K562 (cell line): ENCODE results near the gene CACNA1C. TPM values are rescaled to one million over a fixed set of nuclear protein-coding genes. Genes with fewer than 3 reads are reported as not detected.

Experiments
- ATAC-seq: fragments of 200-7000 bp; cut with Tn5 transposase; 3 replicates; pipeline ENCODE4 v1.9.1; 2020; ENCODE audit warnings: moderate library complexity
- BruUV-seq: library from RNA; stranded (reverse); fragments of 400-500 nt; replicated peaks from 2 replicates; lab custom pipeline; 2021; lab: Mats Ljungman, UMichigan
- CTCF ChIA-PET: fragments of 300-600 bp; formaldehyde crosslinking; extraction: SDS; loops from one replicate; lab custom pipeline; 2021; ENCODE audit warnings: low intra/inter-chr PET ratio; lab: Yijun Ruan, JAX
- POLR2A ChIA-PET: fragments of 300-600, 350-650 bp; sonication (Branson Sonifier 250); formaldehyde crosslinking; extraction: SDS; loops from one replicate; lab custom pipeline; 2021; ENCODE audit warnings: antibody characterized with exemption, inconsistent platforms; lab: Yijun Ruan, JAX
- DNase-seq, 4 experiments: peaks; one replicate each; pipeline versions ENCODE4 v3.0.0 to v3.0.0-alpha.2; 2011 to 2018; ENCODE audit warnings: low spot score in 3 of 4, mixed read lengths in 3 of 4; ENCODE audit errors: extremely low read depth in 1 of 4
- FAIRE-seq: peaks from 2 replicates; lab custom pipeline; 2011; peaks lifted over from hg19 to GRCh38; lab: Jason Lieb, UNC
- H2AFZ ChIP-seq: 2 replicates; pipeline ENCODE4 v1.6.0; 2011; ENCODE audit warnings: low read depth, low read length, control low read depth, inconsistent platforms
- H3K27ac ChIP-seq: fragments of 200-600 bp; 3 replicates; pipeline ENCODE4 v1.8.0; 2011; ENCODE audit warnings: low read depth, mild to moderate bottlenecking, control low read depth, inconsistent platforms, low read length, moderate library complexity, mixed read lengths; ENCODE audit errors: extremely low read depth
- H3K27me3 ChIP-seq, 2 experiments: fragments of 300-600 bp in 1 of 2; 2 replicates in 1 of 2; 3 replicates in 1 of 2; pipeline versions ENCODE4 v1.6.0 to v1.8.0; 2011; ENCODE audit warnings: inconsistent platforms in 2 of 2, low read length in 2 of 2, mild to moderate bottlenecking in 1 of 2, mixed read lengths in 1 of 2, moderate library complexity in 1 of 2; ENCODE audit not compliant: control insufficient read depth in 2 of 2, insufficient read depth in 2 of 2
- H3K36me3 ChIP-seq: fragments of 300-600 bp; 3 replicates; pipeline ENCODE4 v1.8.0; 2011; ENCODE audit warnings: mild to moderate bottlenecking, low read length, inconsistent platforms; ENCODE audit not compliant: control insufficient read depth, insufficient read depth
- H3K4me1 ChIP-seq, 2 experiments: fragments of 200-600 bp in 1 of 2; replicated peaks in 1 of 2; 2 replicates in 1 of 2; 3 replicates in 1 of 2; pipeline versions ENCODE4 v1.5.1 to v1.8.0; 2011; ENCODE audit warnings: inconsistent platforms in 2 of 2, low read length in 2 of 2, mild to moderate bottlenecking in 1 of 2, mixed read lengths in 1 of 2, moderate library complexity in 1 of 2; ENCODE audit not compliant: control insufficient read depth in 2 of 2, insufficient read depth in 2 of 2
- H3K4me2 ChIP-seq: 2 replicates; pipeline ENCODE4 v1.6.1; 2011; ENCODE audit warnings: low read length, control low read depth, inconsistent platforms, mixed read lengths; ENCODE audit not compliant: insufficient read depth
- H3K4me3 ChIP-seq: fragments of 200-600 bp; sonication (generic), shearing (Covaris generic); 2 replicates; pipeline ENCODE4 v1.5.1; 2016; ENCODE audit warnings: control low read depth, inconsistent platforms
- H3K79me2 ChIP-seq: fragments of 200-600 bp; 3 replicates; pipeline ENCODE4 v1.8.0; 2011; ENCODE audit warnings: low read length, inconsistent platforms; ENCODE audit not compliant: control insufficient read depth, insufficient read depth
- H3K9ac ChIP-seq, 2 experiments: 2 replicates each; pipeline versions ENCODE4 v1.6.0 to v1.6.1; 2011; ENCODE audit warnings: low read depth in 2 of 2, low read length in 2 of 2, control low read depth in 1 of 2, inconsistent platforms in 1 of 2, mild to moderate bottlenecking in 1 of 2, mixed read lengths in 1 of 2; ENCODE audit not compliant: insufficient read depth in 1 of 2
- H3K9me1 ChIP-seq: one replicate; pipeline ENCODE4 v1.6.0; 2011; ENCODE audit warnings: inconsistent platforms, mild to moderate bottlenecking, low read length, moderate library complexity; ENCODE audit not compliant: control insufficient read depth, insufficient read depth
- H3K9me3 ChIP-seq: replicated peaks from 2 replicates; pipeline ENCODE4 v1.5.1; 2011; ENCODE audit warnings: low read depth, low read length, inconsistent platforms; ENCODE audit not compliant: control insufficient read depth, insufficient read depth
- H4K20me1 ChIP-seq: replicated peaks from 2 replicates; pipeline ENCODE4 v1.6.1; 2011; ENCODE audit warnings: low read length, inconsistent platforms, mixed read lengths; ENCODE audit not compliant: control insufficient read depth, insufficient read depth
- HMGN3 ChIP-seq: IDR thresholded peaks from 2 replicates; pipeline ENCODE4 v1.6.1; 2011; ENCODE audit warnings: borderline replicate concordance, low read depth, mild to moderate bottlenecking, mixed read lengths, low read length; ENCODE audit not compliant: insufficient read length; ENCODE audit errors: extremely low read depth
- KHSRP ChIP-seq: fragments of 450-650 bp; IDR thresholded peaks from 2 replicates; pipeline ENCODE4 v1.6.1; 2017
- NFATC3 ChIP-seq: fragments of 450-650 bp; IDR thresholded peaks from 2 replicates; pipeline ENCODE4 v1.6.1; 2017; ENCODE audit warnings: mild to moderate bottlenecking
- POLR3G ChIP-seq: IDR thresholded peaks from 2 replicates; pipeline ENCODE4 v1.6.1; 2011; ENCODE audit not compliant: insufficient read length, insufficient replicate concordance; ENCODE audit errors: extremely low read depth
- RBM34 ChIP-seq: fragments of 200-400 bp; formaldehyde crosslinking; IDR thresholded peaks from 2 replicates; pipeline ENCODE4 v1.6.1; 2018; ENCODE audit warnings: low read length, borderline replicate concordance; ENCODE audit not compliant: insufficient read depth
- STAT5B ChIP-seq: fragments of 250-450 bp; sonication (Bioruptor Pico); IDR thresholded peaks from 2 replicates; pipeline ENCODE4 v1.8.0; 2021; ENCODE audit warnings: mild to moderate bottlenecking, inconsistent platforms
- TAF1 ChIP-seq: IDR thresholded peaks from 2 replicates; pipeline ENCODE4 v1.6.1; 2011; ENCODE audit warnings: mild to moderate bottlenecking, low read length, moderate library complexity; ENCODE audit not compliant: insufficient read depth, control insufficient read depth, severe bottlenecking; ENCODE audit errors: extremely low read depth
- TAF7 ChIP-seq: fragments of 450-650 bp; IDR thresholded peaks from 2 replicates; pipeline ENCODE4 v1.6.1; 2016; ENCODE audit warnings: missing genetic modification characterization, missing compliant biosample characterization
- ZNF644 ChIP-seq: fragments of 200-800 bp; sonication (Bioruptor generic); IDR thresholded peaks from 2 replicates; pipeline ENCODE4 v1.6.1; 2016; ENCODE audit warnings: low read depth, missing genetic modification characterization, missing compliant biosample characterization
- ZNF764 ChIP-seq: fragments of 250-450 bp; sonication (Bioruptor Pico); IDR thresholded peaks from 2 replicates; pipeline ENCODE4 v1.4.0; 2020; ENCODE audit warnings: low read depth, mild to moderate bottlenecking, moderate library complexity
- ZNF780A ChIP-seq: fragments of 250-450 bp; sonication (Bioruptor Pico); IDR thresholded peaks from 2 replicates; pipeline ENCODE4 v1.5.0; 2021; ENCODE audit warnings: mild to moderate bottlenecking
- WGBS: fragments of 100-300 bp; shearing (Covaris generic); methylation state at CpG from one replicate; pipeline ENCODE4 v1.1.6; 2016; ENCODE audit warnings: low coverage, mixed read lengths; ENCODE audit not compliant: insufficient coverage; ENCODE audit errors: missing lambda C conversion rate; 5-methylcytosine and 5-hydroxymethylcytosine counted together
- in situ Hi-C: fragments of 300-500 bp; cut with MboI; formaldehyde crosslinking; loops from 4 replicates; pipeline ENCODE4 v1.15.0; 2018; ENCODE audit warnings: inconsistent platforms, mixed read lengths
- intact Hi-C: fragments of 100-400 bp; cut with micrococcal nuclease; formaldehyde crosslinking; loops from 2 replicates; pipeline ENCODE4 v1.14.2; 2022
- polyA plus RNA-seq, 8 experiments: library from polyadenylated mRNA; depleted of rRNA in 4 of 8; stranded (reverse) in 5 of 8; unstranded in 3 of 8; fragments of >200 nt; fragmentation: Nextera tagmentation in 2 of 8; fragmentation: Illumina TruSeq in 1 of 8; extraction: Ambion mirVana in 2 of 8; extraction: Trizol in 1 of 8; gene quantifications; 2 replicates each; pipeline versions ENCODE4 v1.2.1 to v1.2.3, GENCODE V29; 2011 to 2014; ENCODE audit warnings: inconsistent platforms in 1 of 8, missing spikeins in 1 of 8
- total RNA-seq, 7 experiments: library from RNA; depleted of rRNA in 6 of 7; stranded (reverse); fragments of >200 nt in 6 of 7; fragmentation: Illumina TruSeq in 2 of 7; extraction: Trizol in 2 of 7; gene quantifications; 2 replicates each; pipeline versions ENCODE4 v1.2.1 to v1.2.3, GENCODE V29; 2011 to 2021; ENCODE audit warnings: low replicate concordance in 1 of 7
- TF ChIP-seq, protein P1 (sequence below): fragments of 250-450 bp; sonication (Bioruptor Pico); IDR thresholded peaks from 2 replicates; pipeline ENCODE4 v1.5.0; 2021; ENCODE audit warnings: mild to moderate bottlenecking, moderate library complexity
- TF ChIP-seq, protein P2 (sequence below): fragments of 250-450 bp; sonication (Bioruptor Pico); IDR thresholded peaks from 2 replicates; pipeline ENCODE4 v1.5.0; 2021; ENCODE audit warnings: mild to moderate bottlenecking, borderline replicate concordance

Gene CACNA1C
- total and polyA plus RNA-seq, 9 of the 15 experiments (the other 6 are each of a cell fraction or from before 2014, with no cell fraction given): not detected

DNA sequence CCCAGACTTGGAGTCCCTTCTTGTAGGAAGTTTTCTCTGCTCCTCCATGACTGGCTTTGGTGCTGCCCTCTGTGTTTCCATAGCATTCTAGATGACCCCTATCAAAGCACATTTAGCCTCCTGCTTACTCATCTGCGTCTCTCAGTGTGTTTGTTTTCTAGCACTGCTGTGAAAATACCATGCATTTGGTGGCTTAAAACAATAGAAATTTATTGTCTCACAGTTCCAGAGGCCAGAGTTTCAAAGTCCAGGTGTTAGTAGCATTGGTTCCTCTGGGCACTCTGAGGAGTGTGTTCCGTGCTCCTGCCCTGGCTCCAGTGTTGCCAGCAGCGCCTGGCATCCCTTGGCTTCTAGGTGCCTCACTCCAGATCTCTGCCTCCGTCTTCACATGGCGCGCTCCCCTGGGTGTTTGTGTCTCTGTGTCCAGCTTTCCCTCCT is 86.1 kb downstream of the CACNA1C start:
- no peak for FAIRE-seq
- Histone ChIP-seq H3K4me1 (no peaks in the 10 kb centered on the region; a peak in 1 of 5 replicates), H3K9ac (no peak overlapping the region), H3K4me2 (no peak overlapping the region), H2AFZ (no peak overlapping the region), H3K9me1 (no peaks in the 10 kb centered on the region), H3K36me3 (no peaks in the 10 kb centered on the region), H3K79me2 (no peaks in the 10 kb centered on the region), H3K4me3 (no peak overlapping the region), H3K27me3 (peaks cover 3 to 29% of the 10 kb centered on the region in 2 experiments; a peak in 3 of 5 replicates), H4K20me1 (no peaks in the 10 kb centered on the region), H3K9me3 (no peaks in the 10 kb centered on the region), H3K27ac (no peak overlapping the region)
- no peak for DNase-seq
- in situ Hi-C loops: no loop called here
- intact Hi-C loops: no loop called here
- WGBS: 6% methylated on average over 6 of the region's 6 CpGs
- BruUV-seq: no TSS peak
- TF ChIP-seq ZNF764 (CRISPR knock-in tag) (no peak), KHSRP (no peak), TAF7 (no peak), RBM34 (no peak), HMGN3 (no peak), ZNF644 (tag) (no peak), TAF1 (no peak), ZNF780A (CRISPR knock-in tag) (no peak), STAT5B (CRISPR knock-in tag) (no peak), POLR3G (no peak), NFATC3 (no peak)
- TF ChIP-seq, protein P1, sequence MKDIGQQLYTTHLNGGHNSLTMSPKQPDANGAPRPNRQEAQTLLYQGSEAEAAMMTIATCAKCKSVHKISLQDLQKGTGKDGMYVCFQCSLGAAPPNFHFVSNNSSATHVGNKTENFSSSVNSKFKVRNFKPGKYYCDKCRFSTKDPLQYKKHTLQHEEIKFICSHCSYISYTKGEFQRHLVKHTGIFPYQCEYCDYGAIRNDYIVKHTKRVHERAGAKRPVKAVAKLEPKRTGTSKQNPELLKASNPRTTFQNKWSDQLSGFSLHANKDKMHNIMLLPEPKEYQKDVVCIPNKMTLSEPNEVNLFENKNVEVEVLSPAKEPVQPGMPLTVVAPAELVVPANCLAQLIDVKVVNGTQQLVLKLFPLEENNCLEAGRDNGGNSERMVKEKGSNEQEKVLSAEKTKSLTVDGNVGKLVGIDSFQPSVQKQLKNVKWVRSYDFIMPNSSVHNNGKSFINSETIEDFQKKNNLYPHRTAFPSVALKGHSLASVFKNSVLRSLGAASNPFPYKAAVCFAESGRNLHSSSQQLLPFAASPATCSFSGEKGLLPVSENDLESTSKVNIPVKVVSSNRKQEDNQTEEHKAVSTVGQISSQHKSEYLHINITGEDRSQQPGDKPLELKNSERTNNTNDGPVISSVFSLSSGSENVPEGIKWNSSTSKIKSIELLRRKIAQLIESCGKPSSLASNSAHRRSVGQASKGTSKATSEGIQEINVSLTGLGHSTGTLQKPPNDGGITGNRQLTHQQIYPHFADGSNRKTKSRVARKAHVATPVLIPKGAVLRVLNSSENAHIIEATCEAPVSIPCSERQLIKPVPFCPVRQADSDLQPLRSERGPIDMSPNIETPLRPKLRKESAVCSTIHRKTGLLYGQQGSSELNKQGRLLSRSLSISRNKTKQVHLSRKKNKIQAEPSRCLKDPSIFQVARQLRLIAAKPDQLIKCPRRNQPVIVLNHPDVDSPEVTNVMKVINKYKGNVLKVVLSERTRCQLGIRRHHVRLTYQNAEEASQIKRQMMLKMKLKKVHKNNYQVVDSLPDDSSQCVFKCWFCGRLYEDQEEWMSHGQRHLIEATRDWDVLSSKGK: no peak
- TF ChIP-seq, protein P2, sequence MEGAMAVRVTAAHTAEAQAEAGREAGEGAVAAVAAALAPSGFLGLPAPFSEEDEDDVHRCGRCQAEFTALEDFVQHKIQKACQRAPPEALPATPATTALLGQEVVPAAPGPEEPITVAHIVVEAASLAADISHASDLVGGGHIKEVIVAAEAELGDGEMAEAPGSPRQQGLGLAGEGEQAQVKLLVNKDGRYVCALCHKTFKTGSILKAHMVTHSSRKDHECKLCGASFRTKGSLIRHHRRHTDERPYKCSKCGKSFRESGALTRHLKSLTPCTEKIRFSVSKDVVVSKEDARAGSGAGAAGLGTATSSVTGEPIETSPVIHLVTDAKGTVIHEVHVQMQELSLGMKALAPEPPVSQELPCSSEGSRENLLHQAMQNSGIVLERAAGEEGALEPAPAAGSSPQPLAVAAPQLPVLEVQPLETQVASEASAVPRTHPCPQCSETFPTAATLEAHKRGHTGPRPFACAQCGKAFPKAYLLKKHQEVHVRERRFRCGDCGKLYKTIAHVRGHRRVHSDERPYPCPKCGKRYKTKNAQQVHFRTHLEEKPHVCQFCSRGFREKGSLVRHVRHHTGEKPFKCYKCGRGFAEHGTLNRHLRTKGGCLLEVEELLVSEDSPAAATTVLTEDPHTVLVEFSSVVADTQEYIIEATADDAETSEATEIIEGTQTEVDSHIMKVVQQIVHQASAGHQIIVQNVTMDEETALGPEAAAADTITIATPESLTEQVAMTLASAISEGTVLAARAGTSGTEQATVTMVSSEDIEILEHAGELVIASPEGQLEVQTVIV (CRISPR knock-in tag): no peak
- ATAC-seq: no peak
- CTCF ChIA-PET: no interaction called here
- POLR2A ChIA-PET: no interaction called here
